Right lung (tissue), 5 donors: Measurements from ENCODE around the gene NEK11. TPM values are rescaled to one million over a fixed set of nuclear protein-coding genes. Genes with fewer than 3 reads are reported as not detected.
"Not testable (repeated sequence)": the region's sequence is repeated elsewhere in the genome, so short reads cannot be mapped to it uniquely, and the experiment has no call there.

Experiments
- DNase-seq, 2 donors: peaks; one replicate each; pipeline ENCODE4 v3.0.0-alpha.2; 2013
- polyA plus RNA-seq, 5 donors: library from polyadenylated mRNA; unstranded; fragments of 120-200 nt; gene quantifications; one replicate each; pipeline versions ENCODE4 v1.2.1 to v1.2.3, GENCODE V29; 2013; ENCODE audit warnings: inconsistent platforms in 1 of 5, low replicate concordance in 1 of 5; ENCODE audit not compliant: insufficient read length in 5 of 5, insufficient read depth in 1 of 5

Gene NEK11
- polyA plus RNA-seq, 5 donors: 15.1 to 20.7 (median 18.2) TPM

DNA sequence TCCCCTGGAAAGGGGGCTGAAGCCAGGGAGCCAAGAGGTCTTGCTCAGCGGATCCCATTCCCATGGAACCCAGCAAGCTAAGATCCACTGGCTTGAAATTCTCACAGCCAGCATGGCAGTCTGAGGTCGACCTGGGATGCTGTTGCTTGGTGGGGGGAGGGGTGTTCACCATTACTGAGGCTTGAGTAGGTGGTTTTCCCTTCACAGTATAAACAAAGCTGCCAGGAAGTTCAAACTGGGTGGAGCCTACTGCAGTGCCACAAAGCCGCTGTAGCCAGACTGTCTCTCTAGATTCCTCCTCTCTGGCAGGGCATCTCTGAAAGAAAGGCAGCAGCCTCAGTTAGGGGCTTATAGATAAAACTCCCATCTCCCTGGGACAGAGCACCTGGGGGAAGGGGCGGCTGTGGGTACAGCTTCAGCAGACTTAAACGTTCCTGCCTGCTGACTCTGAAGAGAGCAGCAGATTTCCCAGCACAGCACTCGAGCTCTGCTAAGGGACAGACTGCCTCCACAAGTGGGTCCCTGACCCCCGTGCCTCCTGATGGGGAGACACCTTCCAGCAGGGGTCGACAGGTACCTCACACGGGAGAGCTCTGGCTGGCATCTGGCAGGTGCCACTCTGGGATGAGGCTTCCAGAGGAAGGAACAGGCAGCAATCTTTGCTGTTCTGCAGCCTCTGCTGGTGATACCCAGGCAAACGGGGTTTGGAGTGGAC, 15.8 kb downstream of the NEK11 start:
- DNase-seq: not testable (repeated sequence)

DNA sequence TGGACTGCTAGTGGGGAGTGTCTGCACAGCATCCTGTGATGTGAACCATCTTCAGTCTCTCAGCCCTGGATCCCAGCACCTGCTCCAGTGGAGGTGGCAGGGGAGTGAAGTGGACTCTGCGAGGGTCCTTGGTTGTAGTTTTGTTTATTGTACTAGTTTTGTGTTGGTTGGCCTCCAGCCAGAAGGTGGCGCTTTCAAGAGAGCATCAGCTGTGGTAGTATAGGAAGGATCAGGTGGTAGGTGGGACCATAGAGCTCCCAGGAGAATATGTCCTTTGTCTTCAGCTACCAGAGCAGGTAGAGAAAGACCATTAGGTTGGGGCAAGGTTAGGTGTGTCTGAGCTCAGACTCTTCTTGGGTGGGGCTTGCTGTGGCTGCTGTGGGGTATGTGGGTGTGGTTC, 20.9 kb downstream of the NEK11 start:
- DNase-seq: no peak

GRCh38 chr3:131048030-131048429, 21.4 kb downstream of the NEK11 start:
- no peak for DNase-seq

DNA sequence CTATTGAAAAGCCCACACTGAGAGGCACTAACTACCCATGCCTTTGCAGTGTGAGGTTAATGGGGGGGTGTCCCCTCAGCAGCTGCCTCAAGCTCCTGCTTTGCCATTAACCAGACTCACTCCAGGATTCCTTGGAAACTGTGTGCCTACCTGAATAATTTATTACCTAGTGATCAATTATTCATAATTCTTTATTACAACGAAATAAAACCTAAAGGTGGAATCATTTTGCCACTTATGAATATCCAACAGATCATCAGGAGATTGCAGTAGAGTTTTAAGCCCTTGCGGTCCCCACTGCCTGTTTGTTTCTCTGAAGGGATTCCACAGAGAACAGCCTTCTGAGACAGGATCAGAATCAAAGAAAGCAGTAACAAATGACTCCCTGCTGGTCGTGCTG, 23.3 kb downstream of the NEK11 start:
- DNase-seq: no peak

DNA sequence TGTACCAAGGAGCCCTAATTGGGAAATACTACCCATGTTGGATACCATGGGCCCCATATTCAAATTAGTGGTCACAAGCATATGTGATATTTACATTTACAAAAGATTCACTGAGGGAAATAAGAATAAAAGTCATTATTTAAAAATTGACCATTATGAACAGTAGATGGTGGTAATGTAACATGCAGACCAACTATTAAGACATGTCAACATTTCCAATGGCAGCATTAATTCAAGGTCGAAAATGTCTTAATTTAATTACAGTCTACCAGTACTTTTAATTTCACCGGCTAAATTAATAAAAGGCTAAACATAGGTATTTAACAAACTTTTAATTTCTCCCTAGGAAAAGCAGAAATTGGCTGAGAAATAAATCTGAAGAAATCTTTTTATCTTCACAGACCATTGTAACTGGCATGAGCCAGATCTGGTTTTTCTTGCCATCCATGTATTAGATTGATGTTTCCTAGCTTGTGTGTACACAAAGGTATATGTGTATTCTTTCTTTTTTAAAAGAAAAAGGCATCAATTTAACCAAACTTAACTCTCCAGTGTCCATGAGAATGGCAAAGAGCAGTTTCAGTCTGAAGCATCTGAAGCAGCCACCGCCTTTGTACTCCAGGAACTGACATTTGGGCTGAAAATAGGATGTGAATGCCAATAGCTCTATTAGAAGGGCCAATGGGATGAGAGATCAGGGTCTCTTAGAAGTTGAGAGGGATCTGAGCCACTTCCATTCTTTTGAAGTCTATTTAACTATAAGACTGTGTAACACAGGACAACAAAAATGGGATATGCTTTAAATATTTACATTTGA, 26.6 kb downstream of the NEK11 start:
- DNase-seq: no peak

DNA sequence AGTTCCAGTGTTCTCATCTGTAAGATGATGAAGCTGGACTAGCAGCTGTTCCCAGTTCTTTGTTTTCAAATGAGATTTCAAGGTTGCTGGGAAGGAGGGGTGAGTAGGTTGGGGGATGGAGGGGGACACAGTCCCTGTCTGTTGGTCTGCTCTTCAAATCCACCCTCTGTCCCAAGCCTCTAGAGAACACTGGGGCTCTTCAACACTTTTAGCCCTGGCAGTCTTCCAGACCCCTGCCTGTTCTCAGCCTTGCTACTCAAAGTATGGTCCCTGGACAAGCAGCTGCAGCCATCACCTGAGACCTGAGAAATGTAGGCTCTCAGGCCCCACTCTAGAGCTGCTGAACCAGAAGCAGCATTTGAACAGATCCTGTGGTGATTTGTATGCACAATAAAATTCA, 41.3 kb downstream of the NEK11 start:
- no peak for DNase-seq

- no peak for DNase-seq
Observed at GRCh38 chr3:131072099-131072559, 45.5 kb downstream of the NEK11 start.

DNA sequence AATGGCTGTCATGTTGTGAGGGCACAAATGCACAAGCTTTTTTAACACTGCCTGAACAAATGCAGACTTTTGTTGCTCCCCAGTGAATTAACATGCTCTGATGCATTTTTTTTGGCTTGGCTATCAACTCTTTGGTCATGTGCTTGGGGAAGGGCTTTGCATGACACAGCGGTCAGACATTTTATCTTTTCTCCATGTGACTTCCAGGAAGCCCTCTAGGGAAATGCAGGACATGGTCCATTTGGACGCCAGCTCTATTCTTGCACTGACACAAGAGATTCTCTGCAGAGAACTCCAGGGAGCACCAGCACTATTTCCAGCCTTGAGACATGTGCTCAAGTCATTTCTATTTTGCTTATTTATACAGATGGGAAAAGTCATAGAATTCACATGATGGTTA, 46.2 kb downstream of the NEK11 start:
- DNase-seq: no peak

GRCh38 chr3:131075632-131076328, 49.1 kb downstream of the NEK11 start:
- no peak for DNase-seq

DNA sequence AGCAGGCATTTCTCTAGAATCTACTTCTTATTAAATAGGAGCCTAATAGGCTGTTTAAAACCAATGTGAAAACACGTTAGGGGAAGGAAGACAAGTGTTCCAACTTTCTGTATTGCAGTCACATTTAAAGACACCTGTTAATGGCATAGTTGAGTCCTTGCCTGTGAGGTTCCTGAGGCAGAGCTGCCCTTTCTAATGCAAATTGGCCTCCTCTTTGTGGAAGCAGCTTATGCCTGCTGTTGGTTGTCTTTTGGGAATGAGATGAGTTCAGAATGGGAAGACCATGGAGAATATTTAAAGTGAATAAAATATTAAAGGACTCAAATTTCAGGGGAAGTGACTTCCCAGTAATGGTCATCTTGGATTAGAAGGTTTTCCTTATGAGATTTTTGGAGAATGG, 51.2 kb downstream of the NEK11 start:
- no peak for DNase-seq

DNA sequence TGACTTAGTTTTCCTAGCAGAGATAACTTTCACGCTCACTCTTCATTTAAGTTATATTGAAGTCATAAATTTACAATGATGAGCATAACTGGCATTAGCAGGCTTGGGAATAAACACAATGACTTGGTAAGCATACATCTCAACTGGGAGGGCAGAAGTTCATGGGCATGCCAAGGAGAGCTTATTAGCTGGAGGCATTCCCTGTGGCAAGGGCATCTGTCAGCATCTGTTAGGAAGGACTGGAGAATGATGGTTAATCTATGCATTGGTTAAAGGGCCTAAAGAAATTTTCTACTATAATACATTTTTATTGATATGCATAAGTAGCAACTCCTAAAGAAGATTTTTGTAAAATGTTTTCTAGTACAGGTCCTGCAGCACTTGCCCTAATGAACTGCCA, 52.4 kb downstream of the NEK11 start:
- DNase-seq: no peak

- DNase-seq: no peak
Observed at GRCh38 chr3:131081224-131081623, 54.5 kb downstream of the NEK11 start.

GRCh38 chr3:131082246-131082645, 55.6 kb downstream of the NEK11 start:
- DNase-seq: no peak

- DNase-seq: peak; percentile 12 to 19
Observed at GRCh38 chr3:131082871-131083863, 56.5 kb downstream of the NEK11 start.

DNA sequence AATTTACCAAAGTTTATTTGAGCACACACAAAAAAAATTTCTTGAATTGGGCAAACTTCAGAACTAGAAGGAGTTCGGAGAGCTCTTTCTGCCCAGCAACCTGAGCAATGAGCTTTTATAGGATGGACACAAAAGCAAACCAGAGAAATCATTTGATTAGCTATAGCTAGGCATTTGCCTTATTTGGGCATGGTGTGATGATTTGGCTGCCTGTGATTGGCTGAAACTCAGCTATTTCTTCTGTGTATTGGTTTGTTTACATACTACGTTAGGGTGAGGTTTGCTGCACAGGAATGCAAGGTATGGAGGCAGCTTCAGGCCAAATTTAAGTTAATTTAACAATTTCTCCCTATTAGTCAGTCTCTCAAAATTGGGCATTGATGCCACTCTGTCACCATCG, 65.1 kb downstream of the NEK11 start:
- DNase-seq: no peak

DNA sequence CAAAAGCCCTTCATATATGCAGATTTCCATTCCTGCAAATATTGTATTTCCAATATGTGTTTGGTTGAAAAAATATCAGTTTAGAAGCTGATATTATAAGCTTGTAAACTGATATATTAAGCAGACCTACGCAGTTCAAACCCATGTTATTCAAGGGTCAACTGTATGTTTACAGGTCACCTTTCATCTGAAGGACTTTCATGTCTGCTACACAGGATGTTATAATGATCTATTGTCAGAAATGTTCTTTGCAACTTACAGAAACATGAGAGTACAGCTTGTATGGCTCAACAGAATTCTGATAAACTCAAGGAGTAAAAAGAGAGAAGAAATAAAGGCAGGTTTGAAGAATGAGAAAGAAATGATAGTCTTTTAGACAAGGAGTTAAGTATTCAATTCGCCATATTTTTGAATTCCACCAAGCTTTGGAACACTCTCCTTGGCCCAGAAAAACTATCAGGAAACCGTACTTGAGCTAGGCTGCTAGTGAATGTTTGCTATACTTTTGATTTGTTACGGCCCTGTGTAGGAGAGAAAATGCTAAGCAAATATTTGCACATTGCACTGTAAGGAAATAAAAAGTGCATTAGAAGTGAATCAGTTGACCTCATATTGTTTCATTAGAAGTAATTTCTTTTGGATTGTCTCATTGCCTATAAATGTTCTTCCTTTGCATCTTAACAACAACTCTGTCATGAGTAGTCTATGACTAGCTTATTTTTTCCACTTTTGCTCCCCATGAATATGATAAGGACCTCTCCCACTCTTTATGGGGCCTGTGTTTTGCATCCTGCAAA, 81.2 kb downstream of the NEK11 start:
- DNase-seq: no peak

- DNase-seq: no peak
Observed at GRCh38 chr3:131109156-131109555, 82.5 kb downstream of the NEK11 start.

- DNase-seq: no peak
Observed at GRCh38 chr3:131110087-131110486, 83.4 kb downstream of the NEK11 start.

DNA sequence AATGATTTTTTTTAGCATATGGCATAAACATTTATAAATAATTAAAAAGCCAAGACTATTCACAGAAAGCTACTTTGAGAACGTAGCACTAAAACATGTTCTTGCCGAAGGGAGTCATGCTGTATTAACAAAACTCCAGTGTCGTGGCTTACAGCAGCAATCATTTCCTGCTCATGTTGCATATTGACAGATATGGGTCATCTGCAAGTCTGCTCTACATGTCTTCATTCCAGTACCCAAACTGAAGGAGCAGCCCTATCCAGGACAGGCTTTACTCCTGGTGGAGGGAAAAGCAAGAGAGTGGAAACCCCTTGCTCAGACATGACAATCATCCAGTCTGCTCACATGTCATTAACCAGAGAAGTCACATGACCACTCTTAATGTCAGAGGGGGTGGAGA, 87.6 kb downstream of the NEK11 start:
- DNase-seq: no peak

DNA sequence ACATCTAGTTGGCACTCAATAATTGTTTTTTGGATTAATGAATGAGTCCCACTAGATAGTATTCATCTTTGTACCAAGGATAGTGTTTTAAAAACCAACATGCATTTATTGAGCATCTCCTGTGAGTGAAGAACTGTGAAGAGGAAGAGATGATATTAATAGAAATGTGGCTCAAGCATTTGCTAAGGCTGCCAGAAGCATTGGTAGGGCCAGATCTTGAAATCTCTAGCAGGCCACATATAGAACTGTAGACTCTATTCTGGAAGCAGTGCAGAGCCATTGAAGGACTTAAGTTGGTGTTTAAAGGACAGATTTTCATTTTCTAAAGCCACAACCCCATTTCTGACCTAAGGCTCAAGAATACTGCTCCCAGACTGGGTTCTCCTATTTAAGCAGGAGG, 99.0 kb downstream of the NEK11 start:
- DNase-seq: no peak

DNA sequence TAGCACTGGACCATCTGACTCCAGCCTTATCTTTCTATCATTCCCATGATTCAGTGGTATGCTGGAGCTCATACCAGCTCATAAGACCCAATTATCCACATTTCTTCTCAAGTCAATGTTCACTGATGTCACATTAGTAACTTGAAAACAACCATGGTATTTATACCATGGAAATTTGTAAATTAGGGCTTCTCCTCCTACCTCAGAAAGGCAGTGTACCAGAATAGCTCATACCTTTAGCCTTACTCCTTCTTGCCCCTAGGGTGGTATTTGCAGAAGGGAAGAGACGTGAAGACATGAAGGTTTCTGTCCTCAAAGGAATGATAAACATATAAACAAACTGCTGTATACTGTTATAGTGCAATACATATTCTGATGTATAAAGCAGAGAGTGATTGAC, 114.2 kb downstream of the NEK11 start:
- DNase-seq: no peak
